Bronchial epithelial cell (primary cell): Measurements from ENCODE around the gene DQX1. TPM values are rescaled to one million over a fixed set of nuclear protein-coding genes. Genes with fewer than 3 reads are reported as not detected.

Experiments used
- DNase-seq: peaks from one replicate; pipeline ENCODE4 v3.0.0-alpha.2; 2010; ENCODE audit warnings: low read depth
- FAIRE-seq: peaks from 2 replicates; lab custom pipeline; 2011; peaks lifted over from hg19 to GRCh38; lab: Jason Lieb, UNC
- H3K27me3 ChIP-seq: 2 replicates; pipeline ENCODE4 v1.5.1; 2011; ENCODE audit warnings: low read length; ENCODE audit not compliant: control insufficient read depth, insufficient read depth
- H3K36me3 ChIP-seq: 2 replicates; pipeline ENCODE4 v1.5.1; 2011; ENCODE audit warnings: low read length; ENCODE audit not compliant: control insufficient read depth, insufficient read depth
- H3K4me3 ChIP-seq: 2 replicates; pipeline ENCODE4 v1.5.1; 2011; ENCODE audit warnings: mild to moderate bottlenecking, low read depth, low read length, control low read depth
- CTCF ChIP-seq: IDR thresholded peaks from 2 replicates; pipeline ENCODE4 v1.5.1; 2011; ENCODE audit warnings: mild to moderate bottlenecking, moderate library complexity, low read length, control low read depth, inconsistent platforms; ENCODE audit not compliant: insufficient read depth, severe bottlenecking
- total RNA-seq: library from RNA; depleted of rRNA; stranded (reverse); fragments of >200 nt; gene quantifications from 2 replicates; pipeline ENCODE4 v1.2.1, GENCODE V29; 2014

DQX1 gene
- total RNA-seq, 1 donor from 2014 or later = 1.6 TPM

DNA sequence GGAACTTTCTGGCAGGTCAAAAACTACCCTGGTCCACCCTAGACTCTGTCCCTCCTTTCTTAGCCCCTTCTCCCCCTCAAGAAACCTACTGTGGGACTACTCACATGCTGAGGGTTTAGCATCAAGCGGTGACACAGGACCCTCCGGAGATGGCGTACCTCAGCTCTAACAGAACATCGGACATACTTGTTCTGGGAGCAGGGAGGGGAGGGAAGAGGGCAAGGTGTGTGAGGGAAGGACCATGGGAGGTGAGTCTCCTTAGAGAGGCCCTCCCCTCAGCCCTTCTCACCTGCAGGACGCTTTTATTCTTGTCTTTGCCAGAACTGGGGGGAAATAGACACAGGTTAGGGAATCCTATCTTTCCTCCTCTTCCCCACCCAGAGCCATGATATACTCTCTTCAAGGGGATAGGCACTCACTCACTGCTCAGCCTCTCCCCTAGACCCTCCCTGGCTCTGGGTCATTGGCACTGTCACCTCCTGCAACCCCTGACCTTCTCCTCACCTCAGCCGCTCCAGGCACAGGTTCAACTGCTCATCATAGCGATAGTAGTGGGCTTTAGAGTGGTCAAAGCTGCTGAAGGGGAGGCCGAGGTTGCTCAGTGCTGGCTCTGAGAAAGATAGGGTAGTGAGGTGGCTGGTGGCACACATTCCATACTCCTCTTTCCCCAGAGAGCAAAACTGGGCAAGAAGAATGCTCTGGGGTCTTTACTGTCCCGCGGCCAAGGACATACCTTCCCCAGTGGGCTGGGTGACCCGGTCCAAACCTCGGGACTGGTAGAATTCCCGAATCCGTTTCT is 20.4 kb downstream of the DQX1 start:
- Histone ChIP-seq H3K4me3 (no peak overlapping the region), H3K36me3 (peaks cover 7% of the 10 kb centered on the region), H3K27me3 (peaks cover 2% of the 10 kb centered on the region)
- no peak for DNase-seq
- no peak for TF ChIP-seq CTCF
- FAIRE-seq = no peak

- FAIRE-seq (no peak), DNase-seq (no peak)
- TF ChIP-seq CTCF = no peak
- Histone ChIP-seq H3K4me3 (no peak overlapping the region), H3K36me3 (peaks cover 7% of the 10 kb centered on the region), H3K27me3 (peaks cover 5% of the 10 kb centered on the region)
Observed at GRCh38 chr2:74504591-74504990, 21.4 kb downstream of the DQX1 start.

- Histone ChIP-seq H3K27me3 (peaks cover 7% of the 10 kb centered on the region), H3K36me3 (peaks cover 7% of the 10 kb centered on the region), H3K4me3 (peak overlapping the region; percentile 54)
- no peak for FAIRE-seq
- TF ChIP-seq CTCF = no peak
- no peak for DNase-seq
Observed at GRCh38 chr2:74503506-74504475, 22.2 kb downstream of the DQX1 start.

- TF ChIP-seq CTCF = peak; percentile 47
- Histone ChIP-seq H3K27me3 (peaks cover 9% of the 10 kb centered on the region), H3K36me3 (peaks cover 7% of the 10 kb centered on the region), H3K4me3 (peak overlapping the region; percentile 54)
- no peak for FAIRE-seq
- DNase-seq = peak; percentile 64
Observed at GRCh38 chr2:74502720-74503505, 23.1 kb downstream of the DQX1 start.

DNA sequence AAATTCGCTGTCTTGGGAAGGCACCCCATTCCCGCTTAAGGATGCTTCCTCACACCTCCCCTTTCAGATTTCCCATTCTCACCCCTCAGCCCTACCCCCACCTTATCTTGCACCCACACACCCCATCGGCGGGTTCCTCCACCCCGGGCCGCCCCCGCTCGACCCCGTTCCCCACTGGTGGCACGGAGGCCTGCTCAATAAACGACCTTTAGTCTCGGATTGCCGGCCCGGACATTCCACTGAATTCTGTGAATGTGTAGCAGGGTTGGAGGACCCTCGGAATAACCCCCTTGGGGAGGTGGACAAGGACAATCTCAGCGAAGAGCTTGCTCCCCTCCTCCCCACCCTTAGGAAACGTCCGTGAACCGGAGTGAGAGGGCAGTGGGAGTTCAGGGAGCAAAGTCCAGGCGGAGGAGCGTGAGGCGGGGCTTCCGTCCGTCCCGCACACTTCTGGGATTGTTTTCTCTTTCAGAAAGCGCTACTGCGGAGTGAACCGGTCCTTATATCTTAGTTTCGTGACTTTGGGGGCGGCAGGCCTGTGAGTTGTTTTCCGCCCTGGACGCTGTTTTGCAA is 23.8 kb downstream of the DQX1 start:
- TF ChIP-seq CTCF = no peak
- peak overlapping the region; percentile 54 for H3K4me3 ChIP-seq
- DNase-seq = no peak
- peaks cover 9% of the 10 kb centered on the region for H3K27me3 ChIP-seq
- no peak for FAIRE-seq
- peaks cover 7% of the 10 kb centered on the region for H3K36me3 ChIP-seq
